Cardiac muscle cell (in vitro differentiated cells and primary cell): ENCODE data around the gene PBX1. TPM values are rescaled to one million over a fixed set of nuclear protein-coding genes. Genes with fewer than 3 reads are reported as not detected.

Experiments
- DNase-seq, 2 donors: peaks; one replicate each; pipeline versions ENCODE4 v3.0.0 to v3.0.0-alpha.2; 2010 to 2017; ENCODE audit warnings: low read depth in 1 of 2, low spot score in 1 of 2
- H3K27ac ChIP-seq: fragments of 200-600 bp; sonication (generic); 2 replicates; pipeline ENCODE4 v1.5.1; 2016
- H3K27me3 ChIP-seq: fragments of 200-600 bp; sonication (generic); 2 replicates; pipeline ENCODE4 v1.6.0; 2016; ENCODE audit warnings: control low read depth
- H3K36me3 ChIP-seq: fragments of 200-600 bp; sonication (generic); 2 replicates; pipeline ENCODE4 v1.5.1; 2016; ENCODE audit warnings: control low read depth
- H3K4me1 ChIP-seq: fragments of 200-600 bp; sonication (generic); 2 replicates; pipeline ENCODE4 v1.8.1; 2017; ENCODE audit warnings: low read depth, mild to moderate bottlenecking, mixed run types
- H3K4me3 ChIP-seq: fragments of 200-600 bp; sonication (generic); 2 replicates; pipeline ENCODE4 v1.5.1; 2016; ENCODE audit warnings: mild to moderate bottlenecking
- H3K9me3 ChIP-seq: fragments of 200-600 bp; sonication (generic); 2 replicates; pipeline ENCODE4 v1.5.1; 2017; ENCODE audit warnings: low read depth, mild to moderate bottlenecking, control low read depth
- CTCF ChIP-seq: IDR thresholded peaks from 2 replicates; pipeline ENCODE4 v1.5.1; 2012; ENCODE audit warnings: low read depth, mild to moderate bottlenecking, low read length
- polyA plus RNA-seq: library from polyadenylated mRNA; unstranded; fragments of >200 nt; fragmentation: Nextera tagmentation; extraction: Ambion mirVana; gene quantifications from 2 replicates; pipeline ENCODE4 v1.2.1, GENCODE V29; 2016
- total RNA-seq: library from RNA; depleted of rRNA; stranded (reverse); fragments of >200 nt; gene quantifications from 2 replicates; pipeline ENCODE4 v1.2.3, GENCODE V29; 2016

Gene PBX1
- total and polyA plus RNA-seq, 2 experiments from 2014 or later: 43.5 to 182 TPM

- Histone ChIP-seq H3K4me1 (peaks cover 92% of the 10 kb centered on the region), H3K36me3 (no peaks in the 10 kb centered on the region), H3K9me3 (no peaks in the 10 kb centered on the region), H3K27me3 (no peaks in the 10 kb centered on the region), H3K27ac (peak overlapping the region; percentile 95), H3K4me3 (peak overlapping the region; percentile 18)
- DNase-seq: peak; percentile 79 to 94
- no peak for TF ChIP-seq CTCF
Observed at GRCh38 chr1:164588516-164589341, 29.7 kb downstream of the PBX1 start.

GRCh38 chr1:164589408-164589807, 30.4 kb downstream of the PBX1 start:
- Histone ChIP-seq H3K36me3 (no peaks in the 10 kb centered on the region), H3K9me3 (no peaks in the 10 kb centered on the region), H3K4me3 (peak overlapping the region; percentile 18), H3K4me1 (peaks cover 87% of the 10 kb centered on the region), H3K27ac (peak overlapping the region; percentile 95), H3K27me3 (no peaks in the 10 kb centered on the region)
- DNase-seq: no peak
- no peak for TF ChIP-seq CTCF

- Histone ChIP-seq H3K4me1 (peaks cover 81% of the 10 kb centered on the region), H3K27ac (peak overlapping the region; percentile 95), H3K27me3 (no peaks in the 10 kb centered on the region), H3K9me3 (no peaks in the 10 kb centered on the region), H3K4me3 (no peak overlapping the region), H3K36me3 (no peaks in the 10 kb centered on the region)
- no peak for DNase-seq
- TF ChIP-seq CTCF: no peak
Observed at GRCh38 chr1:164589961-164590507, 31.1 kb downstream of the PBX1 start.

GRCh38 chr1:164590592-164590991, 31.6 kb downstream of the PBX1 start:
- TF ChIP-seq CTCF: no peak
- Histone ChIP-seq H3K27me3 (no peaks in the 10 kb centered on the region), H3K9me3 (no peaks in the 10 kb centered on the region), H3K4me3 (no peak overlapping the region), H3K36me3 (no peaks in the 10 kb centered on the region), H3K27ac (peak overlapping the region; percentile 95), H3K4me1 (peaks cover 75% of the 10 kb centered on the region)
- no peak for DNase-seq

GRCh38 chr1:164591858-164592257, 32.9 kb downstream of the PBX1 start:
- H3K9me3 ChIP-seq: no peaks in the 10 kb centered on the region
- H3K4me3 ChIP-seq: no peak overlapping the region
- peak; percentile 40 to 88 for DNase-seq
- H3K27me3 ChIP-seq: no peaks in the 10 kb centered on the region
- peak overlapping the region; percentile 95 for H3K27ac ChIP-seq
- no peaks in the 10 kb centered on the region for H3K36me3 ChIP-seq
- no peak for TF ChIP-seq CTCF
- peaks cover 64% of the 10 kb centered on the region for H3K4me1 ChIP-seq
